ENCODE data around the gene PRODH2. TPM values are rescaled to one million over a fixed set of nuclear protein-coding genes. Genes with fewer than 3 reads are reported as not detected.

Gene PRODH2
- total and polyA plus RNA-seq, 2 of the 13 experiments (the other 11 are each of a cell fraction or from before 2014, with no cell fraction given), result 86.7 to 118 TPM

- TF ChIP-seq KIAA2018 (CRISPR knock-in tag; IDR thresholded peaks at IDR 0.05; ENCODE audit: borderline replicate concordance) (no peak), PREB (CRISPR knock-in tag; IDR thresholded peaks at IDR 0.05) (no peak), NFATC3 (CRISPR knock-in tag; IDR thresholded peaks at IDR 0.05) (no peak), ESRRA (CRISPR knock-in tag; IDR thresholded peaks at IDR 0.05; ENCODE audit: low read depth) (no peak), DMTF1 (CRISPR knock-in tag; IDR thresholded peaks at IDR 0.05) (no peak), PHF20 (CRISPR knock-in tag; IDR thresholded peaks at IDR 0.05) (no peak), SCMH1 (CRISPR knock-in tag; IDR thresholded peaks at IDR 0.05; ENCODE audit: borderline replicate concordance) (no peak), ZNF563 (CRISPR knock-in tag; IDR thresholded peaks at IDR 0.05) (no peak), ZNF367 (CRISPR knock-in tag; IDR thresholded peaks at IDR 0.05; ENCODE audit: borderline replicate concordance) (no peak), ZNF205 (CRISPR knock-in tag; IDR thresholded peaks at IDR 0.05) (no peak), HNRNPK (IDR thresholded peaks at IDR 0.05; ENCODE audit: low read depth, low read length, poor library complexity, severe bottlenecking) (no peak), ZNF558 (CRISPR knock-in tag; IDR thresholded peaks at IDR 0.05; ENCODE audit: borderline replicate concordance) (no peak), ZNF431 (CRISPR knock-in tag; IDR thresholded peaks at IDR 0.05; ENCODE audit: borderline replicate concordance, low read depth) (no peak)
Measured at GRCh38 chr19:35779033-35779432, 33.6 kb downstream of the PRODH2 start (continued).
